HG03039 (cell line): ENCODE data around the gene LPAR6.

Source experiments
- ATAC-seq: cut with Tn5 transposase; IDR thresholded peaks from one replicate; pipeline ENCODE4 v1.9.1; 2021; ENCODE audit warnings: mild to moderate bottlenecking, moderate library complexity; ENCODE audit not compliant: unreplicated experiment

The LPAR6 gene

GRCh38 chr13:48377857-48378256 lies 35.1 kb downstream of the LPAR6 start:
- ATAC-seq, result no peak

- no peak for ATAC-seq
These were observed 42.1 kb downstream of the LPAR6 start for GRCh38 chr13:48370815-48371214.

DNA sequence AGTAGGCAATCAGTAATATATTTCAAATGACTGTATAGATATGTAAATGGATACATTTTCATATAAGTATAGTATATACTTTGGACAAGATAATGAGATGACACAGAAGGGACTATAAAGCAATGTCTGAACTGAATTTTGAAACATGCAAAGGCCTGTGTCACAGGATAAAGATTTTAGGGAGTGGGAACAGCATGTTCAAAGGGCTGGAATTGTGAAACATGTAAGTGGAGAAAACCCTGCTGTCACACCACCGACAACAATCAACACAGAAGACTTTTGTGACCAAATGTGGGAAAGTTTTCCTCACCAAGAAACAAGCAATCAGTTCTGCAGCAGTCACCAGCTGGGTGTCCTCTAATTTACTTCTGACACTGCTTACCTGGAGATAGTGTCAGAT lies 42.9 kb downstream of the LPAR6 start:
- no peak for ATAC-seq
